ENCODE results near the gene GLP1R.
A peak's percentile ranks its signal among the peaks of the same experiment; 100 is the strongest.

GLP1R gene

GRCh38 chr6:39137245-39137644 is 88.7 kb downstream of the GLP1R start:
- DNase-seq: peak; percentile 14 to 20
